AML-193 (cell line): ENCODE results near the gene CHCHD10.

ENCODE experiments used
- DNase-seq, 2 experiments: peaks; one replicate each; lab custom pipeline; 2025; lab: John Stamatoyannopoulos, UW

CHCHD10 gene

DNA sequence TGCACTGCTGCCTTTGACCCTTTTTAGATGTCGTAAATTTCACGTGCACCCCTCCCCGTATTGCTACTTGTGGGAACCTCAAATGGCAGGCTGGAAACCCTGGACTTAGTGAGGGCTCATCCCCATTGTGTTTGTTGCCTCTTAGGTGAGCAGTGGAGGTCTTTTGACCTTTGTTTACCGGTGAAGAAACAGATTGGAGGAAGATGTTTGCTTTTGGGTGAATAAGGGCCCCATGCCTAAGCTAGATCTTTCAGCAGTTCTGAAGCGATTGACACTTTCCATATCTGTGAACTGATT lies 19.8 kb upstream of the CHCHD10 start:
- no peak for DNase-seq

DNA sequence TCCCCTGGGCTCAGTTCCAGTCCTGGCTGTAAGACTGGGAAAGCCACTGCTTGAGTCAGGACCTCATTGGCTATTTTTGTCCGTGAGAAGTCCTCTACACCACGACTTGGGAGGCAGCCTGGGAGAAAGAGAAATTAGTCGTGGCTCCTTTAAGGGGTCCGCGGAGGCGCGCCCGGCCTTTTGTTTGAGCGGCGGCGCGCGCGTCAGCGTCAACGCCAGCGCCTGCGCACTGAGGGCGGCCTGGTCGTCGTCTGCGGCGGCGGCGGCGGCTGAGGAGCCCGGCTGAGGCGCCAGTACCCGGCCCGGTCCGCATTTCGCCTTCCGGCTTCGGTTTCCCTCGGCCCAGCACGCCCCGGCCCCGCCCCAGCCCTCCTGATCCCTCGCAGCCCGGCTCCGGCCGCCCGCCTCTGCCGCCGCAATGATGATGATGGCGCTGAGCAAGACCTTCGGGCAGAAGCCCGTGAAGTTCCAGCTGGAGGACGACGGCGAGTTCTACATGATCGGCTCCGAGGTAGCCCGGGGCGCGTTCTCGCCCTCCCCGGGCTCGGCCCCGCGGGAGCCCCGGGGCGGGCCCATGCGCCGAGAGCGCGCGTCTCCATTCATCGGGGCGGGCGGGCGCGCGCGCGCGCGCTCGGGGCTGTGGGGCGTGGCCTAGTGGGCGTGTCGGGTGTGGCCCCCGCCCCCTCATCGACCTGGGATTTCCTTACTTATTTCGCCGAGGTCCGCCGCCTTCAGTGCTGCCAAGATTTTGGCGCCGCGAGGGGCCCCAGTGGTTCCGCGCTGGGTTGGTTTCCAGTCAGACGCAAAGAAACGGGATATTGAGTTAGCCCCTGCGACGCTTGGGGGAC lies 19.2 kb upstream of the CHCHD10 start, which contains the start of gene SMARCB1:
SMARCB1 (plus strand) TSS at position 215 of the 848 bp plus-strand sequence; CDS start at position 419, 204 bp downstream.
- DNase-seq, result peak; percentile 77 to 78

DNA sequence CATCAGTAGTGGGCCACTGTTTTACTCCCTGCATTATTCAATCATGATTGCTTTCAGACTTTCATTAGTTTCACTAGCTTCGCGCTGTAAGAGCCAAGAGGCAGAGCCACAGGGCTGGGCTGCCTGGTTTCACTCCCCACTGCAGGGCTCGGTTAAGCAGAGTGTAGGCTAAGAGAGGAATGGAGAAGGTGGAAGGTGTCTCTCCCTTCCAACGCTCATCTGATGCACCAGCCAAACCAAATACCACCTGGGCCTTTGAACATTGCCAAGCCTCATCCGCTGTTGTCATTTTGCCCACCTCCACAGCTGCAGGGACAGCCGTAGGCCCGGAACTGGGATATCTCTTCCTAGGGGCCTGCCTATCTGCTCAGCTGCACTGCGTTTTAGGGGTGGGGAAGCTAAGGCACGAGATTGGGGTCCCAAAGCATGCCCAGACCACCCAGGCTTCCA lies 18.5 kb upstream of the CHCHD10 start:
- DNase-seq, result no peak

DNA sequence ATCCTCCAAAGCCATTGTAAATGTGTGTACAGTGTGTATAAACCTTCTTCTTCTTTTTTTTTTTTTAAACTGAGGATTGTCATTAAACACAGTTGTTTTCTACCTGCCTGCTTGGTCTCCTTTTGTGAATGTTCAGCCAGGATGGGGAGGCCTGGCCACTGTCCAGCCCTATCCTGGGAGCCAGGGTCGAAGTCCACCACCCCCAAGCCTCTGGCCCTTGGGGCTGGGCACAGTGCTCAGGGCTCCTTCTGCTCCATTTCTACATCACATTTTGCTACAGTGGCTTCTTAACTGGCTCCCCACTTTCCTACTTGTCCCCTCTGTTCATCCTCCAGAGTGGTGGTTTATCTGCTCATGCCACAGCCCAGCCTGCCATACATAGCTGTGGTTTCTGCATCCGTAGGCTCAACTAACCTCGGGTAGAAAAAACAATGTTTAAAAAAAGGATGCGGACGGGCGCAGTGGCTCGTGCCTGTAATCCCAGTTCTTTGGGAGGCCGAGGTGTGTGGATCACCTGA lies 16.5 kb upstream of the CHCHD10 start:
- DNase-seq, result no peak

DNA sequence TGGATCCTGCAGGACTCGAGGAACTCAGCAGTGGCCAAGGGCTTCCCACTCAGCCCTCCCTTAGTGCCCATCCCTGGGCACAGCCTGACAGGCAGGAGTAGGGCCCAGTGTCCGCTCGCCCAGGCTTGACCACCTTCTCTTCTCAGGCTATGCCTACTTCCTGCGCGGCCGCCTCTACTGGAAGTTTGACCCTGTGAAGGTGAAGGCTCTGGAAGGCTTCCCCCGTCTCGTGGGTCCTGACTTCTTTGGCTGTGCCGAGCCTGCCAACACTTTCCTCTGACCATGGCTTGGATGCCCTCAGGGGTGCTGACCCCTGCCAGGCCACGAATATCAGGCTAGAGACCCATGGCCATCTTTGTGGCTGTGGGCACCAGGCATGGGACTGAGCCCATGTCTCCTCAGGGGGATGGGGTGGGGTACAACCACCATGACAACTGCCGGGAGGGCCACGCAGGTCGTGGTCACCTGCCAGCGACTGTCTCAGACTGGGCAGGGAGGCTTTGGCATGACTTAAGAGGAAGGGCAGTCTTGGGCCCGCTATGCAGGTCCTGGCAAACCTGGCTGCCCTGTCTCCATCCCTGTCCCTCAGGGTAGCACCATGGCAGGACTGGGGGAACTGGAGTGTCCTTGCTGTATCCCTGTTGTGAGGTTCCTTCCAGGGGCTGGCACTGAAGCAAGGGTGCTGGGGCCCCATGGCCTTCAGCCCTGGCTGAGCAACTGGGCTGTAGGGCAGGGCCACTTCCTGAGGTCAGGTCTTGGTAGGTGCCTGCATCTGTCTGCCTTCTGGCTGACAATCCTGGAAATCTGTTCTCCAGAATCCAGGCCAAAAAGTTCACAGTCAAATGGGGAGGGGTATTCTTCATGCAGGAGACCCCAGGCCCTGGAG lies 15.7 kb upstream of the CHCHD10 start:
- no peak for DNase-seq

DNA sequence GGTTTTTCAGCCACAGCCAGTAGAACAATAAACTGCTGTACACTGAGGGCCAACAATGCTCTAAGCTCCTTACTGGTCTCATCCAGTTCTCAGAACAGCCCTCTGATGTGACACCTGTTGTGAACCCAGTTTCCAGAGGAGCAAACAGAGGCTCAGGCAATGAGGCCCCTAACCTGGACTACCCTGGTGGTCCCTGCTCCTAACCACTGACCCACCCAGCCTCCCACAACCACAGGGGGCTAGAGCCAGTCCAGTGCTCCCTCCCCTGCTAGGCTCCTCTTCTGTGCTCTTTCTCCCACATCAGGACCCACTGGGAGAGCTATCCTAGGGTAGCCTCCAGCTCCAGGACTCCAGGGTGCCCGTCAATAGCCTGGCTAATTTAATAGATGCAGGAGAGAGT lies 14.9 kb upstream of the CHCHD10 start:
- DNase-seq, result no peak

DNA sequence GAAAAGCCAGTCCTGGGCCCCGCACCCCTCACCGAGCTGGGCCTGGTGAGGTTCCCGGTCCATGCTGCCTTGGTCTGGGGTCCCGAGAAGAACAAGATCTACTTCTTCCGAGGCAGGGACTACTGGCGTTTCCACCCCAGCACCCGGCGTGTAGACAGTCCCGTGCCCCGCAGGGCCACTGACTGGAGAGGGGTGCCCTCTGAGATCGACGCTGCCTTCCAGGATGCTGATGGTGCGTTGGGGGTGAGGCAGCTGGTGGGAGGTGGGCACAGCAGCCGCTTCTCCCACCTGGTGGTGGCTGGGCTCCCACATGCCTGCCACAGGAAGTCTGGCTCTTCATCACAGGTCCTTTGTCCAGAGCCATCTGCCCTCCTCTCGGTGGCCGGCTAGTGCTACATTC lies 14.5 kb upstream of the CHCHD10 start:
- DNase-seq, result no peak

DNA sequence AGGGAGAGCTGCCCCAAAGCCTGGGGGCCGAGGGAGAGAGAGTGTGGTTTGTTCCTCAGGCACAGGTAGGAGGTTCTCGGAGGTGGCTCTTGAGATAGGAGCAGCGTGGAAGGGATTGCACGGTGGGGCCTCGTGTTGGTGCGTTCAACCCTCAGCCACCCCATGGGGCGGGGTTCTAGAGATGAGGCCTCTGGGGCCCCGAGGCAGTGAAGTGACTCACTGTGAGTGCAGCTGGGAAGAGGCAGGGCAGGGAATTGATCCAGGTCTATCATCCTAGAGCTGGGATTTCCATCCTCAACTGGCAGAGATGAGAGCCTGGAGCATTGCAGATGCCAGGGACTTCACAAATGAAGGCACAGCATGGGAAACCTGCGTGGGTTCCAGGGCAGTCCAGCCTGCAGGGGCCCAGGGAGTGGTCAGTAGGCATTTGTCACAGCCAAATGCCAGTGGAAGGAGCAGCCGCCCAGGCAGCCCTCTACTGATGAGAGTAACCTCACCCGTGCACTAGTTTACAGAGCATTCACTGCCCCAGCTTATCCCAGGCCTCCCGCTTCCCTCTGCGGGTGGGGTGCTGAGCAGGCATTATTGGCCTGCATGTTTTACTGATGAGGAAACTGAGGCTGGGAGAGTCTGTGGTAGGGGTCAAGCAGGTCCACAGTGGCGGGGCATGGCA lies 13.9 kb upstream of the CHCHD10 start:
- no peak for DNase-seq

DNA sequence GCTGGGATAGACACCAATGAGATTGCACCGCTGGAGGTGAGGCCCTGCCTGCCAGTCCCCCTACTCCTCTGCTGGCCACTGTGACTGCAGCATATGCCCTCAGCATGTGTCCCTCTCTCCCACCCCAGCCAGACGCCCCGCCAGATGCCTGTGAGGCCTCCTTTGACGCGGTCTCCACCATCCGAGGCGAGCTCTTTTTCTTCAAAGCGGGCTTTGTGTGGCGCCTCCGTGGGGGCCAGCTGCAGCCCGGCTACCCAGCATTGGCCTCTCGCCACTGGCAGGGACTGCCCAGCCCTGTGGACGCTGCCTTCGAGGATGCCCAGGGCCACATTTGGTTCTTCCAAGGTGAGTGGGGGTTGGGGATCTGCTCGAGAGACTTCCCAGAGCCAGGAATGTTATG lies 13.3 kb upstream of the CHCHD10 start:
- DNase-seq, result no peak

DNA sequence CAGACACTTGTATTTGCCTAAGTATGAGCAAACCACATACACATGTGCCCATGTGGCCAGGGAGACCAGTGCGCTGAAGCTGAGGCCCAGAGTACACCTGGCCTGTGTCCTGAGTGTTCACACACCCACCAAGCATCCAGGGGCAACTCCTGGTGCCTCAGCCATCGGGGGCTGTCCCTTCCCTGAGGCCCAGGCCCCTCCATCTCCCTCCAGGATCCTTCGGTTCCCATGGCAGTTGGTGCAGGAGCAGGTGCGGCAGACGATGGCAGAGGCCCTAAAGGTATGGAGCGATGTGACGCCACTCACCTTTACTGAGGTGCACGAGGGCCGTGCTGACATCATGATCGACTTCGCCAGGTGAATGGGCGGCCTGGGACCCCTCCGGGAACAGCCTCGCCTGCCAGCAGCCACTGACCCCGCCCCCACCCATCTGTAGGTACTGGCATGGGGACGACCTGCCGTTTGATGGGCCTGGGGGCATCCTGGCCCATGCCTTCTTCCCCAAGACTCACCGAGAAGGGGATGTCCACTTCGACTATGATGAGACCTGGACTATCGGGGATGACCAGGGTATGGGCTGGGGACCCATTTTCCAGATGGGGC lies 12.5 kb upstream of the CHCHD10 start:
- no peak for DNase-seq

DNA sequence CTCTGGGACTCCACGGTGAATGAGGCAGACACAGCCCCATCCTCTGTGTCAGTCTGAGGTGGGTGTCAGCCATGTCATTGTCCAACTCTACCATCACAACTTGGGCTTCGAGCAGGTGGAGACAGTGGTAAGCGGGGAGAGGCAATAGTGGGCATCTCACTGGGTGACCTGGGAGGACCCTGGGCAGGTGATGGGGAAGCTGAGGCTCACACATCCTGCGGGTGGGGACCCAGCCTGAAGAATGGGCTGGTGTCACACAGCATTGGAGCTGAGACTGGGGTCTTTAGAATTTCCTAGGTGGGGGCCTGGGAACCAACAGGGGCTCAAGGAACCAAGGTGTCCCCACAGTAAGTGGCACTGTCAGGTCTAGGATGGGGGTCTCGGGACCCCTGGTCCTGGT lies 12.0 kb upstream of the CHCHD10 start:
- DNase-seq, result no peak

DNA sequence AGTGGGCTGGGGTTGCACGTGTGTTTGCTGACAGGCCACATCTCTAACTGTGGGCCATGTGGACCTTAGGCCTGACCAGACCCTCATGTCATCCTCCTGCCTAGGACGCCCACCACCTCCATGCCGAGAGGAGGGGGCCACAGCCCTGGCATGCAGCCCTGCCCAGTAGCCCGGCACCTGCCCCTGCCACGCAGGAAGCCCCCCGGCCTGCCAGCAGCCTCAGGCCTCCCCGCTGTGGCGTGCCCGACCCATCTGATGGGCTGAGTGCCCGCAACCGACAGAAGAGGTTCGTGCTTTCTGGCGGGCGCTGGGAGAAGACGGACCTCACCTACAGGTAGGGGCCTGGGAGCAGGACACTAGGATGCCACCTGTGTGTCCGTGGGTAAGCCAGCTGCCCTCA lies 11.3 kb upstream of the CHCHD10 start:
- DNase-seq, result no peak

DNA sequence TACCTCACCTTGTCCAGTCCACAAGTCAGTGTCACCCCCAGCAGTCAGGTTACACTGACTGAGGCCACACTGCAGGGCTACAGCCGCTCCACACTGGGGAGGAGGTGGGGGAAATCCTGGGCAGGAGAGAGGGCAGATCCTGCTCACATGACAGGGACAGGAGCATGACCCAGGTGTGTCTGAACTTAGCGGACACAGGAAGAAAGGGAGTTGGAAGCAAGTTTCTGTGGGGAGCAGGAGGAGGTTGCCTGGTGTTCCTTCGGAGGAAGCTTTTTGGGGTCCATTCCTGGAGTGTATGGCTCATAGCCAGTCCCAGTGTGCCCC lies 10.8 kb upstream of the CHCHD10 start:
- DNase-seq, result no peak

DNA sequence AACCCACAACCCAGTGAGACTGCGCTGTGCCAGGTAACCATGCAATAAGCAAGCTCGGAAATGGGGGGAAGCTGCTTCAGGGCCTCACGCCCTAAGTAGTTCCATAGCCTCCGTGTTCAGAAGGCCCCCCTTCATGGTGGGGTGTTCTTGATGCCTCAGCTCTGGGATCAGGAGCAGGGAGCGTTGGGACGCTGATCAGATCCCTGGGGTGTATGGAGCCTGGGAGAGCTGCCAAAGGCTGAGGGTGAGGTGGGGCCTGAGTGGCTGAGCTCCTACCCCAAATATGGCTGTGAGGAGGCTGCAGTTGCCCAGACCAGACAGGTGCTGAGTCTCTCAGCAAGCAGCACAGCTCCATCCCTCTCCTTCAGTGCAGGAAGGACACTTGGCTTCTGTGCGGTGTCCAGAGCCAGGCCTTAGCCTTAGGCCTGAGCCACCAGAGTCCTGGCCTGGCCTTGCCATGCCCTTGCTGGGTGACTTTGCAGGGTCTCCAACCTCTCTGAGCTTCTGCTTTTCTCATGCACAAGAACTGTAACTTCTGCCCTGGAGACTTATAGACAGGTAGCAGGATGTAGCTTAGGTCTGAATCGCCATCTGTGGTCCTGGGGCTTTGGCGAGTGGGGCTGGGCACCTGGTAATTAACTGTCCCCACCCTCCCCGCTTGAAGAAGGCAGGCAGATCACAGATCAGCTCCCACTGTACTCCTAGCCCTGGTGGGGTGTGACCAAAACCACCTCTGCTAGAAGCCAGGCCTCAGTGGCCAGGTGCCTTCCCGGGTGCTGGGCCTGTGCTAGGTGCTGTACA lies 10.2 kb upstream of the CHCHD10 start:
- no peak for DNase-seq

DNA sequence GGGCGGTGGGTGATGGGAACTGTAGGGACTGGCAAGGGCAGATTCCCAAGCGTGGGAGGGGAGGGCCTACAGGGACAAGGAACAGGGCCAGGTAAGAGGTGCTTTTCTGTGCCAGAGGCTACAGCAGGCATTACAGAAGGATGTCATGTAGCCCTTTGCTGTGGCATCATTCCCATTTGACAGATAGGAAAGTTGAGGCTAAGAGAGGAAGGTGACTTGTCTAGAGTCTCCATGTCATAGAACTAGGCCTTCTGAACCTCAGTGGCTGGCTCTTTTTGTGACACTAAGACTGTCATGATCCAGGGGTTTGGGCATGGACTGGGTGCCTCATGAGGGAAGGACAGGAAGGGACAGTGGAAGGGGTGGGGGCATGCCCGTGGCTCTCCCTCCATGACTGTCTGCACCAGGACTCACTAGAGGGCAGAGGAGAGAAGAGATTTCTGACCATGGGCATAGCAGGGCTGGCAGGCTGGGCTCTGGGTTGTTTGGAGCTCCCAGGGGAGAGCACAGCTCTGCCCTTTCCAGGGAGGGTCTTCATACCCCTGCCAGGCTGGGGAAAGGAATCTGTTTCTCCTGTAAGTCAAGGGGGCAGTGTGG lies 8.1 kb upstream of the CHCHD10 start:
- no peak for DNase-seq

DNA sequence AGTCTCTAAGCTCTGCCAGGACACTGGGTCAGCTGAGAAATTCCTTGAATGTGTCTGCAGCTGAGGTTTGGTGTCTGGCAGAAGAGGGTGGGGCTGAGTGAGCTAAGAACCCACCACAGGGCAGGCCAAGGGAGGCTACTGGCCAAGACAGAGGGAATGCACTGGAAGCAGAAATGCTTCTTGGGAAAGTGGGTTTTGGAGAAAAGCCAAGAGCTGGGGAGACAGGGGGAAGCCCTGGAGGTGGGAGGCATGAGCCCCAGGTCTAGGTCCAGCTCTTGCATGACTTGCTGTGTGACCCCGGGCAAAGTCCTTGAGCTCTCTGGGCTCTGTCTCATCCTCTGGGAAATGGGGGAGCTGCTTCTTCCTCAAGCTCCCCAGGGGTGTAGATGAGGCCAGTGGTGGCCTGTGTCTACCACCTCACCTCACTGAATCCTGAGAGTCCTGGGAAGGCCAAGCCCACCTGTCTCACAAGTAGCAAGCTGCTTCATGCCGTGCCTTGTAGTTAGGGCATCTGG lies 7.2 kb upstream of the CHCHD10 start:
- DNase-seq, result no peak

DNA sequence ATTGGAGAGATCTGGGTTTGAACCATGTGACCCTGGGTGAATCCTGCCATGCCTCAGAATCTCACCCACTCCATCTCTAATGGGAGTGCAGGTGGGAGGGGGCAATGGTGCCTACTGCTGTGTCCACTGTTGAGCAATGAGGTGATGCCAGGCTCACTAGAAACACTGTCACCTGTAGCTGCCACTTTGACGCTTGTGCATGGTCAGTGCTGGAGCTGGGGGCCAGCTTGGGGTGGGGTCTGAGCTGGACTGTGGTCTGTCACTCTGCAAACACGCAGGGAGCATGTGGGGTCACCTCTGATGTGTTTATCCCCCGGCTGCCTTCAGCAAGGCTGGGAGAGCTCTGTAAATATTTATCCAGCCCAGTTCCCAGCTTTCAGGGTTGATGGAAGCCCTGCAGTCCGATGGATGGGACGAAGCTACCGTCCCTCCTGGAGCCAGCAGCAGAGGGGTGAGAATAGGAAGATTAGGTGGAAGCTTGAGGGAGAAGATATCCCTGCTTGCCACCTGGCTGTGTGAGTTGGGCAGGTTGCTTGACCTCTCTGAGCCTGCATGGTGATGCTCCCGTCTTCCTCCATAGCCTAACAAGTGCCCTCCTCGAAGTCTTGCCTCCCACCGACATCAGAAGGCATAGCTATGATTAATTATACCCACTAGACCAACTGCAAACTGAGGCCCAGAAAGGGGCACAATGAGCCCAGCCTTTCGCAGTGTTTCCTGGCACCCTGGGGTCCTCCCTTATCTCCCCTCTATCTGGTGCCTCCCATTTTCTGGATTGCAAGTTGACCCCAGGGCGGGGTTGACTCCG lies 6.5 kb upstream of the CHCHD10 start:
- no peak for DNase-seq

DNA sequence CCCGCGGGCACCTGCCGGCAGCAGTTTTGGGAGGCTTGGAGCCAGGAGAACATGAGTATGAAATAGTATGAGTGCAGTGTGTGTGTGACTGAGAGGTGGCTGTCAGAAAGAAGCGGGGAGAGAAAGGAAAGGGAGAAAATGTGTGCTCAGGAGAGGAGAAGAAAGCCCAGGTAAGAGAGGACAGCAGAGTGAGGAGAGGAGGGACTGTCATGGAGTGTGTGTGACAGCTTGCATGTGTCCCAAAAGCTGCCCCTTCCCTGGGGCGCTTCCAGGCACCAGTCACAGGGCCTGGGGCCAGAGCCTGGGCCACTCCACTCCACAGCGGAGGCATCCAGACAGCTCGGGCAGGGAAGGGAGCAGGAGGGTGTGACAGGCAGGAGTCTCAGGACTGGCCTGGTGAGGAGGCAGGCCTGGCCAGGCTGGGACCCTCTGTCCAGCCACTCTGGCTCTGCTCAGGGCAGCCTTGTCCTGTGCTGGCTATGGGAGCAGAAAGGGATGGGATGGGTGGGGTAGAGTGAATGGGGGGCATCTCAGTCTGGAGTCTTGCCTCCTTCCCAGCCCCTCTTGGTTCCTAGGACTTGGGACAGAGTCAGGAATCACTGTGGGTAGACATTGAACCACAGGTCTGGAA lies 5.8 kb upstream of the CHCHD10 start:
- DNase-seq, result no peak
